A549 treated with ZK216348 at 1 μM for 4 hours (cell line): Measurements from ENCODE around the gene PCDHA9. TPM values are rescaled to one million over a fixed set of nuclear protein-coding genes. Genes with fewer than 3 reads are reported as not detected.

Source experiments
- total RNA-seq: library from RNA; stranded (reverse); fragments of 200-300 nt; extraction: Qiagen RNA extraction; gene quantifications from 5 replicates; pipeline ENCODE4 v1.2.3, GENCODE V29; 2022; ENCODE audit warnings: low read depth

The PCDHA9 gene, protein sequence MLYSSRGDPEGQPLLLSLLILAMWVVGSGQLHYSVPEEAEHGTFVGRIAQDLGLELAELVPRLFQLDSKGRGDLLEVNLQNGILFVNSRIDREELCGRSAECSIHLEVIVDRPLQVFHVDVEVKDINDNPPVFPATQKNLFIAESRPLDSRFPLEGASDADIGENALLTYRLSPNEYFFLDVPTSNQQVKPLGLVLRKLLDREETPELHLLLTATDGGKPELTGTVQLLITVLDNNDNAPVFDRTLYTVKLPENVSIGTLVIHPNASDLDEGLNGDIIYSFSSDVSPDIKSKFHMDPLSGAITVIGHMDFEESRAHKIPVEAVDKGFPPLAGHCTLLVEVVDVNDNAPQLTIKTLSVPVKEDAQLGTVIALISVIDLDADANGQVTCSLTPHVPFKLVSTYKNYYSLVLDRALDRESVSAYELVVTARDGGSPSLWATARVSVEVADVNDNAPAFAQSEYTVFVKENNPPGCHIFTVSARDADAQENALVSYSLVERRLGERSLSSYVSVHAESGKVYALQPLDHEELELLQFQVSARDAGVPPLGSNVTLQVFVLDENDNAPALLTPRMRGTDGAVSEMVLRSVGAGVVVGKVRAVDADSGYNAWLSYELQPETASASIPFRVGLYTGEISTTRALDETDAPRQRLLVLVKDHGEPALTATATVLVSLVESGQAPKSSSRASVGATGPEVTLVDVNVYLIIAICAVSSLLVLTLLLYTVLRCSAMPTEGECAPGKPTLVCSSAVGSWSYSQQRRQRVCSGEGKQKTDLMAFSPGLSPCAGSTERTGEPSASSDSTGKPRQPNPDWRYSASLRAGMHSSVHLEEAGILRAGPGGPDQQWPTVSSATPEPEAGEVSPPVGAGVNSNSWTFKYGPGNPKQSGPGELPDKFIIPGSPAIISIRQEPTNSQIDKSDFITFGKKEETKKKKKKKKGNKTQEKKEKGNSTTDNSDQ
- 0.04 TPM in 1 of 5 replicates, not detected in the others for total RNA-seq

DNA sequence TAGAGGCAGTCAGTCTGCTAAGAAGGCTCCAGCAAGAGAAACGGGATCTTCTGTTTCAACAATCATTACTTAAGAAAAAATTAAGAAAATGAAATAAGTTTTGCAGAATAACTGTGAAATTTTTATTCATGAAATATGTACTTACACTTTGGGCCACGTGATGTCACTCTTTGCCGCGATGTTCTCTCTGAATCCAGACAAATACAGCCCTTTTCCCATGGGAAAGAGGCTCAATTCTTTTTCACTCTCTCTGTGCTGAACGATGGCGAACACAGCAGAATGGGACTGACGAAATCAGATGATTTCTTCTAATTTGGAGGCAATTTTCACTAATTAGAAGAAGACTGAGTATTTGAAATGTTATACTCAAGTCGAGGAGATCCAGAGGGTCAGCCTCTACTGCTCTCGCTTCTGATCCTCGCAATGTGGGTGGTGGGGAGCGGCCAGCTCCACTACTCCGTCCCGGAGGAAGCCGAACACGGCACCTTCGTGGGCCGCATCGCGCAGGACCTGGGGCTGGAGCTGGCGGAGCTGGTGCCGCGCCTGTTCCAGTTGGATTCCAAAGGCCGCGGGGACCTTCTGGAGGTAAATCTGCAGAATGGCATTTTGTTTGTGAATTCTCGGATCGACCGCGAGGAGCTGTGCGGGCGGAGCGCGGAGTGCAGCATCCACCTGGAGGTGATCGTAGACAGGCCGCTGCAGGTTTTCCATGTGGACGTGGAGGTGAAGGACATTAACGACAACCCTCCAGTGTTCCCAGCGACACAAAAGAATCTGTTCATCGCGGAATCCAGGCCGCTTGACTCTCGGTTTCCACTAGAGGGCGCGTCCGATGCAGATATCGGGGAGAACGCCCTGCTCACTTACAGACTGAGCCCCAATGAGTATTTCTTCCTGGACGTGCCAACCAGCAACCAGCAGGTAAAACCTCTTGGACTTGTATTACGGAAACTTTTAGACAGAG, at the start of gene PCDHA9:
Gene PCDHA9, plus strand, starts transcription at position 244 of the 964 bp plus-strand sequence. Its CDS starts 114 bp downstream, at position 358.

DNA sequence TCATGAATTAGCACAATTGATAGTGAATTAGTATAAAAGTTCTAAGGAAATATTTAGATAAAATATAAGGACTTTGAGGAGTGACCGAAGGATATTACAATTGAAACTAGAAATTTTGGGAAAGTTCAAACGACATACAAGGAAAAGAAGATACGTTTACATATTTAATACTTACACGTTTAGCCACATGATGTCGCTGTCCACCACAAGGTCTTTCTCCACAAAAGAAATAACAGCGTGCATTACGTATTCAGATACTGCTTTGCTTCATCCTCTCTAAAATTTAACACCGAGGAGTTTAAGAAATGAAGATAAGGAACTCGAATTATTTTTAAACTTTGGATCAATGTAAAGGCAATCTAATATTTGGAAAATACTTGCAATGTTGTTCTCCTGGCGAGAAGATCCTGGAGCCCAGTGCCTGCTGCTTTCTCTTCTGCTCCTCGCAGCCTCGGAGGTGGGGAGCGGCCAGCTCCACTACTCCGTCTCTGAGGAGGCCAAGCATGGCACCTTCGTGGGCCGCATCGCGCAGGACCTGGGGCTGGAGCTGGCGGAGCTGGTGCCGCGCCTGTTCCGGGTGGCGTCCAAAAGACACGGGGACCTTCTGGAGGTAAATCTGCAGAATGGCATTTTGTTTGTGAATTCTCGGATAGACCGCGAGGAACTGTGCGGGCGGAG, 47.2 kb upstream of the PCDHA9 start, which contains the start of gene PCDHA3:
Gene PCDHA3, plus strand, starts transcription at position 242 of the 678 bp plus-strand sequence.

GRCh38 chr5:140806834-140807775, 41.1 kb upstream of the PCDHA9 start, which contains the start of gene PCDHA4:
Gene PCDHA4 (plus strand): TSS chr5:140807068.

DNA sequence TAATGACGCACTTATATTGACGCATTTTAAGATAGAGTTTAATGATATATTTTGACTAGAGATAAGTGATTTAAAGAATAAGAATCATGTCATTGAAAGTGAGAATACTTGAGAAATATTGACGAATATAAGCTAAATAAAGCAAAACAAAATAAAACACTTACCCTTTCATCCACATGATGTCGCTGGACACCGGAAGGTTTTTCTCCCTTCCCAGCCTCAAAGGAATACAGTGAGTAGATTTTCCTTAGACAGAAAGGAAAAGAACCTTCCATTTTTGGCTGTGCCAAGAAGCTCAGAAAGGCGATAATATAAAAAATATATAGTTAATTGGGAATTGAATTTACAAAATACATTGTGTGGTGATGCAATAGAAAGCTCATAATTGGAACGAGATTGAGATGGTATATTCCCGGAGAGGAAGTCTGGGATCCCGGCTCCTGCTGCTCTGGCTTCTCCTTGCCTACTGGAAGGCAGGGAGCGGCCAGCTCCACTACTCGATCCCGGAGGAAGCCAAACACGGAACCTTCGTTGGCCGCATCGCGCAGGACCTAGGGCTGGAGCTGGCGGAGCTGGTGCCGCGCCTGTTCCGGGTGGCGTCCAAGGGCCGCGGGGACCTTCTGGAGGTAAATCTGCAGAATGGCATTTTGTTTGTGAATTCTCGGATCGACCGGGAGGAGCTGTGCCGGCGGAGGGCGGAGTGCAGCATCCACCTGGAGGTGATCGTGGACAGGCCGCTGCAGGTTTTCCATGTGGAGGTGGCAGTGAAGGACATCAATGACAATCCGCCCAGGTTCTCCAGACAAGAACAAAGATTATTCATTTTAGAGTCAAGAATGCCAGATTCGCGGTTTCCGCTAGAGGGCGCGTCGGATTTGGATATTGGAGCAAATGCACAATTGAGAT, 26.6 kb upstream of the PCDHA9 start, which contains the start of gene PCDHA5:
Gene PCDHA5, plus strand, starts transcription at position 239 of the 906 bp plus-strand sequence.

GRCh38 chr5:140827704-140828361, 20.3 kb upstream of the PCDHA9 start, which contains the start of gene PCDHA6:
Gene PCDHA6 (plus strand): TSS chr5:140827960. CDS start chr5:140828092, 132 bp downstream.

GRCh38 chr5:140833993-140834392, 14.2 kb upstream of the PCDHA9 start, which contains the start of gene PCDHA7:
Gene PCDHA7 (plus strand): TSS chr5:140834269. CDS start chr5:140834384, 115 bp downstream.

GRCh38 chr5:140840978-140841962, 6.9 kb upstream of the PCDHA9 start, which contains the start of gene PCDHA8:
Gene PCDHA8 (plus strand): TSS chr5:140841187. CDS start chr5:140841322, 135 bp downstream.

GRCh38 chr5:140855772-140856674, 7.8 kb downstream of the PCDHA9 start, which contains the start of gene PCDHA10:
Gene PCDHA10 (plus strand): TSS chr5:140855897. CDS start chr5:140856049, 152 bp downstream.

DNA sequence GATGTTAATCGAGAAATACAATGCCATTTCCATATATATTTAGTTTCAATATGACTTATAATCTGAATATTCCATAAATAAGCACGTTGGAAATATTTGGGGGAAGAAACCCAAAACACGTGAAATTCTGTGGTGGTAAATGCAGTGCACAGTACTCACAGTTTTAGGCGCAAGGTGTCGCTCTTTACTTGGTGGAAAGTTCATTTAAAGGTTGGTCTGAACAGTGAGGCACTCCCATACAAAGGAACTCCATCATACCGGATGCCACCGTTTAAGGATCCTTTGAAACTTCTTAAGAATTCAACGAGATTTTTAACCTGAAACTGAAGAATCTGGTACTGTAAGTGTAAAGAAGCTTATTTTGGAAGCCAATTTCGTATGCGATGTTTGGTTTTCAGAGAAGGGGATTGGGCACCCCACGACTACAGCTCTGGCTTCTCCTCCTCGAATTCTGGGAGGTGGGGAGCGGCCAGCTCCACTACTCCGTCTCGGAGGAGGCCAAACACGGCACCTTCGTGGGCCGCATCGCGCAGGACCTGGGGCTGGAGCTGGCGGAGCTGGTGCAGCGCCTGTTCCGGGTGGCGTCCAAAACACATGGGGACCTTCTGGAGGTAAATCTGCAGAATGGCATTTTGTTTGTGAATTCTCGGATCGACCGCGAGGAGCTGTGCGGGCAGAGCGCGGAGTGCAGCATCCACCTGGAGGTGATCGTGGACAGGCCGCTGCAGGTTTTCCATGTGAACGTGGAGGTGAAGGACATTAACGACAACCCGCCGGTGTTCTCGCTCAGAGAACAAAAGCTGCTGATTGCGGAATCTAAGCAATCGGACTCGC, 20.8 kb downstream of the PCDHA9 start, which contains the start of gene PCDHA11:
Gene PCDHA11, plus strand, starts transcription at position 237 of the 834 bp plus-strand sequence. Its CDS starts 147 bp downstream, at position 384.

DNA sequence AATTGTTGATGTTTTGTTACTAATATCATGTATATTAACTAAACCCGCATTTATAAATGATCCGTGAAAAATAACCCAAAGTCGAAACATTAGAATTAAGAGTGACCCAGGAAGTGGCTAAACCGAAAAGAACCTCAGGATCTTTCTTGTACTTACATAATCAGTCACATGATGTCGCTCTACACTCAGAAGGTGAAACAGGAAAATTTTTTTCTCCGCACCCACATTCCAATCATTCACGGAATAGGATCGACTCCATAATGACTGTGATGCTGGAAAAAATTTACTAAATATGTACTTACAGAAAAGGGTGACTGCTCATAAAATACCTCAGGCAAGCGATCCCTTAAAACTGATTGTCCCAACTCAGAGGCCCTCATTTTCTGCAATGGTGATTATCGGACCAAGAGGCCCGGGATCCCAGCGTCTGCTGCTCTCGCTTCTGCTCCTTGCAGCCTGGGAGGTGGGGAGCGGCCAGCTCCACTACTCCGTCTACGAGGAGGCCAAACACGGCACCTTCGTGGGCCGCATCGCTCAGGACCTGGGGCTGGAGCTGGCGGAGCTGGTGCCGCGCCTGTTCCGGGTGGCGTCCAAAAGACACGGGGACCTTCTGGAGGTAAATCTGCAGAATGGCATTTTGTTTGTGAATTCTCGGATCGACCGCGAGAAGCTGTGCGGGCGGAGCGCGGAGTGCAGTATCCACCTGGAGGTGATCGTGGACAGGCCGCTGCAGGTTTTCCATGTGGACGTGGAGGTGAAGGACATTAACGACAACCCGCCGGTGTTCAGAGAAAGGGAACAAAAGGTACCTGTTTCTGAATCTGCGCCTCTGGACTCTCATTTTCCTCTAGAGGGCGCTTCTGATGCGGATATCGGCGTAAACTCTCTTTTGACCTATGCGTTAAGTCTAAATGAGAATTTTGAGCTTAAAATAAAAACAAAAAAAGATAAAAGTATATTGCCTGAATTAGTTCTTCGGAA, 27.2 kb downstream of the PCDHA9 start, which contains the start of gene PCDHA12:
Gene PCDHA12, plus strand, starts transcription at position 224 of the 981 bp plus-strand sequence. Its CDS starts 165 bp downstream, at position 389.

GRCh38 chr5:140881889-140882590, 33.9 kb downstream of the PCDHA9 start, which contains the start of gene PCDHA13:
Gene PCDHA13 (plus strand): TSS chr5:140882124. CDS start chr5:140882269, 145 bp downstream.

